Ovary (tissue), 9 donors: ENCODE results near the gene CBX6. TPM values are rescaled to one million over a fixed set of nuclear protein-coding genes. Genes with fewer than 3 reads are reported as not detected.
"Not testable (repeated sequence)": the region's sequence is repeated elsewhere in the genome, so short reads cannot be mapped to it uniquely, and the experiment has no call there.

Experiments used
- DNase-seq, 5 donors: peaks; one replicate each; pipeline ENCODE4 v3.0.0-alpha.2; 2019 to 2020
- H3K27ac ChIP-seq, 2 donors: fragments of 200-600 bp; one replicate each; pipeline versions ENCODE4 v1.5.1 to v1.8.0; 2019 to 2022
- H3K27me3 ChIP-seq: fragments of 200-600 bp; one replicate; pipeline ENCODE4 v1.8.0; 2022
- H3K36me3 ChIP-seq: fragments of 200-600 bp; sonication (generic); one replicate; pipeline ENCODE4 v1.5.1; 2019
- H3K4me1 ChIP-seq: one replicate; pipeline ENCODE4 v1.8.1; 2013; ENCODE audit warnings: mild to moderate bottlenecking, moderate library complexity; ENCODE audit not compliant: insufficient read depth
- H3K4me3 ChIP-seq: fragments of 200-600 bp; sonication (generic); one replicate; pipeline ENCODE4 v1.5.1; 2017
- H3K9me3 ChIP-seq, 2 donors: fragments of 200-600 bp in 1 of 2; sonication (generic) in 1 of 2; one replicate each; pipeline versions ENCODE4 v1.5.1 to v1.8.1; 2013 to 2019; ENCODE audit warnings: mild to moderate bottlenecking in 1 of 2, moderate library complexity in 1 of 2
- EP300 ChIP-seq: sonication (generic); formaldehyde crosslinking; IDR thresholded peaks from one replicate; pipeline ENCODE4 v1.6.1; 2017; ENCODE audit warnings: antibody characterized with exemption
- POLR2A ChIP-seq: fragments of 450-650 bp; IDR thresholded peaks from one replicate; pipeline ENCODE4 v1.6.1; 2017; ENCODE audit warnings: antibody characterized with exemption, mild to moderate bottlenecking, moderate library complexity
- WGBS, 3 donors: extraction: QIAGEN DNeasy Blood & Tissue Kit in 1 of 3; methylation state at CpG; one replicate each; pipeline versions ENCODE4 v1.1.5 to v1.1.7; 2013 to 2017; 5-methylcytosine and 5-hydroxymethylcytosine counted together
- intact Hi-C, 4 donors: fragments of 100-400 bp; cut with DNase I; formaldehyde crosslinking; loops; one replicate each; pipeline versions ENCODE4 v1.11.0 to v1.15.1; 2022 to 2023
- polyA plus RNA-seq, 2 donors: library from polyadenylated mRNA; stranded (reverse); fragments of 200-250 nt in 1 of 2; fragments of 350-450 nt in 1 of 2; fragmentation: Illumina TruSeq in 1 of 2; extraction: RNeasy Lipid Tissue Mini Kit (QIAGEN cat#74804) in 1 of 2; gene quantifications; one replicate each; pipeline ENCODE4 v1.2.3, GENCODE V29; 2013 to 2014
- total RNA-seq, 7 donors: library from RNA; depleted of rRNA in 2 of 7; stranded (reverse); fragments of >200 nt in 2 of 7; fragmentation: NEBNext Ultra II Directional in 3 of 7; extraction: Animal tissue kit (Norgen Biotek cat#: 25700) in 3 of 7; gene quantifications; one replicate each; pipeline versions ENCODE4 v1.1.0 to v1.2.4, GENCODE V29; 2016 to 2023
- TF ChIP-seq, protein P1 (sequence below), 3 donors: fragments of 450-650 bp in 2 of 3; fragments of 200-600 bp in 1 of 3; IDR thresholded peaks; one replicate each; pipeline versions ENCODE4 v1.5.1 to v1.8.0; 2016 to 2022; ENCODE audit warnings: antibody characterized with exemption in 3 of 3, mild to moderate bottlenecking in 1 of 3
- donor health status: DM: no; HTN: no; CAD: no; lungs with moderate emphysema.
- donor health status: DM: no; HTN: no; CAD: no.
- donor health status: Bipolar disorder and iron deficiency.
- donor health status: DM: yes; HTN: yes; CAD: no.
- donor health status: DM: no; HTN: no; CAD: no.
- donor health status: DM: yes; HTN: yes; CAD: no.

CBX6 gene
- total and polyA plus RNA-seq, 9 donors: 22.6 to 175 (median 115) TPM

- no peaks in the 10 kb centered on the region for H3K36me3 ChIP-seq
- WGBS, 3 donors: 30 to 42% (median 41%) methylated on average over 1 of the region's 1 CpG
- no peaks in the 10 kb centered on the region for H3K9me3 ChIP-seq
- H3K4me1 ChIP-seq: no peaks in the 10 kb centered on the region
- H3K4me3 ChIP-seq: no peak overlapping the region
- intact Hi-C loops: no loop called here
- no peak for DNase-seq
- no peaks in the 10 kb centered on the region for H3K27me3 ChIP-seq
- TF ChIP-seq, protein P1, sequence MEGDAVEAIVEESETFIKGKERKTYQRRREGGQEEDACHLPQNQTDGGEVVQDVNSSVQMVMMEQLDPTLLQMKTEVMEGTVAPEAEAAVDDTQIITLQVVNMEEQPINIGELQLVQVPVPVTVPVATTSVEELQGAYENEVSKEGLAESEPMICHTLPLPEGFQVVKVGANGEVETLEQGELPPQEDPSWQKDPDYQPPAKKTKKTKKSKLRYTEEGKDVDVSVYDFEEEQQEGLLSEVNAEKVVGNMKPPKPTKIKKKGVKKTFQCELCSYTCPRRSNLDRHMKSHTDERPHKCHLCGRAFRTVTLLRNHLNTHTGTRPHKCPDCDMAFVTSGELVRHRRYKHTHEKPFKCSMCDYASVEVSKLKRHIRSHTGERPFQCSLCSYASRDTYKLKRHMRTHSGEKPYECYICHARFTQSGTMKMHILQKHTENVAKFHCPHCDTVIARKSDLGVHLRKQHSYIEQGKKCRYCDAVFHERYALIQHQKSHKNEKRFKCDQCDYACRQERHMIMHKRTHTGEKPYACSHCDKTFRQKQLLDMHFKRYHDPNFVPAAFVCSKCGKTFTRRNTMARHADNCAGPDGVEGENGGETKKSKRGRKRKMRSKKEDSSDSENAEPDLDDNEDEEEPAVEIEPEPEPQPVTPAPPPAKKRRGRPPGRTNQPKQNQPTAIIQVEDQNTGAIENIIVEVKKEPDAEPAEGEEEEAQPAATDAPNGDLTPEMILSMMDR (IDR thresholded peaks at IDR 0.05): no peak
- no peak for TF ChIP-seq EP300
- no peak for TF ChIP-seq POLR2A
- no peak overlapping the region for H3K27ac ChIP-seq
These were observed 39.4 kb upstream of the CBX6 start for GRCh38 chr22:38911434-38911833.

DNA sequence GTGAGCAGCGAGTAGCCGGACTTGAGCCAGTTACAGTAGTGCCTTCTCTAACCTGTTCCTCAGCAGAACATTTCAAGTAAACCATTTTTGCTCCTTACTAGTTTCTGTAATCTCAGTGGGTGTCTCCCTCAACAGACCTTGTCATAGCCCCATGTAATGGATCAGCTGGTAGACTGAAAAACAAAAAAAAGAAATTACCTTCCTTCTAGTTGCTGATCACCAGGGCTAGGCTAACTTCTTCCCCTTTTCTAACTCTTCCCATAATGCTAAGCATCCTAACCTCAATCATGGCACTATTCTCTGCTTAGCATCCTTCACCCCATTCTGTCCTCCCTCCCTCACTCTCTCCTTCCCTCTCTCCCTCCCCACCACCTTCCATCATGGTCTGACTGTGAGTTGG is 35.8 kb upstream of the CBX6 start:
- no peak overlapping the region for H3K27ac ChIP-seq
- H3K36me3 ChIP-seq: no peaks in the 10 kb centered on the region
- TF ChIP-seq, protein P1 (IDR thresholded peaks at IDR 0.05): no peak
- TF ChIP-seq EP300: no peak
- TF ChIP-seq POLR2A: no peak
- H3K4me1 ChIP-seq: no peaks in the 10 kb centered on the region
- no peak for DNase-seq
- intact Hi-C loops: no loop called here
- H3K9me3 ChIP-seq: no peaks in the 10 kb centered on the region
- no peaks in the 10 kb centered on the region for H3K27me3 ChIP-seq
- H3K4me3 ChIP-seq: no peak overlapping the region
- WGBS, 3 donors: 69 to 77% (median 69%) methylated on average over 2 of the region's 2 CpGs

DNA sequence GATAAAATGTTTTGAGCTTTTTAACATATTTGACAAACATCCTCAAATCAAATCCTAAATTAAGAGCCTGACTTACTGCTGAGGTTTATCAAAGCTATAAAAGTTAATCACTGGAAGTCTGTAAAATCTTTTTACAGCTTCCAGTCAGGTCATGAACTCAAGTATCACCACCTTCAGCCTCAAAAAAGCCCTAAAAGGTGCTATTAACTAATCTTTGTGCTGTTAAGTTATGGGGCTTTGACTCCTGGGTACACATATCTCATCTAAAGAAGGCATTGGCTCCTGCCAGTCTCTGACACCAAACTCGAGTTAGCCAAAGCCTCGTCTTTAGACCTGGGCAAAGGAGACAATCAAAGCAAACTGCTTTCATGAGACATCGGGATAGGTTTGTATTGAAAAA is 34.0 kb upstream of the CBX6 start:
- no peaks in the 10 kb centered on the region for H3K4me1 ChIP-seq
- TF ChIP-seq, protein P1 (IDR thresholded peaks at IDR 0.05): no peak
- no peak for TF ChIP-seq POLR2A
- TF ChIP-seq EP300: no peak
- intact Hi-C loops: no loop called here
- H3K4me3 ChIP-seq: no peak overlapping the region
- no peak overlapping the region for H3K27ac ChIP-seq
- no peaks in the 10 kb centered on the region for H3K36me3 ChIP-seq
- no peak for DNase-seq
- WGBS, 3 donors: 84 to 88% (median 87%) methylated on average over 3 of the region's 3 CpGs
- H3K9me3 ChIP-seq: no peaks in the 10 kb centered on the region
- no peaks in the 10 kb centered on the region for H3K27me3 ChIP-seq

DNA sequence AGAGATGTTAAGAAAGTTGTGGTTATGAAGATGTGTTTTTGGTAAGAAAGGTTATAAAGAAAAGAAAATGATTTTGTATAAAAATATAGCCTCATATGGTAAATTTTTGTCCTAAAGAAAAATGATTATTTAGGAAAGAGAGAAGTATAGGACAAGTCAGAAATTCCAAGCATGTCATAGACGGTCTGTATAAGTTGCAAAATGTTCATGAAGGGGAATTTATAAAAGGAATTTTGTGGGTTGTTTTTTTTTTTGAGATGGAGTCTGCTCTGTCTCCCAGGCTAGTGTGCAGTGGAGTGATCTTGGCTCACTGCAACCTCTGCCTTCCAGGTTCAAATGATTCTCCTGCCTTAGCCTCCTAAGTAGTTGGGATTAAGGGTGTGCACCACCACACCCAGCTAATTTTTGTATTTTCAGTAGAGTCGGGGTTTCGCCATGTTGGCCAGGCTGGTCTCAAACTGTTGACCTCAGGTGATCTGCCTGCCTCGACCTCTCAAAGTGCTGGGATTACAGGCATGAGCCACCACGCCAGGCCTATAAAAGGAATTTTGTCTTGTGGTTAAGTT is 32.1 kb upstream of the CBX6 start:
- intact Hi-C loops, H3K4me1 ChIP-seq, H3K36me3 ChIP-seq, H3K4me3 ChIP-seq, H3K9me3 ChIP-seq, H3K27me3 ChIP-seq, DNase-seq, H3K27ac ChIP-seq: not testable (repeated sequence)
- WGBS, 3 donors: 67 to 72% (median 72%) methylated on average over 5 of the region's 5 CpGs

DNA sequence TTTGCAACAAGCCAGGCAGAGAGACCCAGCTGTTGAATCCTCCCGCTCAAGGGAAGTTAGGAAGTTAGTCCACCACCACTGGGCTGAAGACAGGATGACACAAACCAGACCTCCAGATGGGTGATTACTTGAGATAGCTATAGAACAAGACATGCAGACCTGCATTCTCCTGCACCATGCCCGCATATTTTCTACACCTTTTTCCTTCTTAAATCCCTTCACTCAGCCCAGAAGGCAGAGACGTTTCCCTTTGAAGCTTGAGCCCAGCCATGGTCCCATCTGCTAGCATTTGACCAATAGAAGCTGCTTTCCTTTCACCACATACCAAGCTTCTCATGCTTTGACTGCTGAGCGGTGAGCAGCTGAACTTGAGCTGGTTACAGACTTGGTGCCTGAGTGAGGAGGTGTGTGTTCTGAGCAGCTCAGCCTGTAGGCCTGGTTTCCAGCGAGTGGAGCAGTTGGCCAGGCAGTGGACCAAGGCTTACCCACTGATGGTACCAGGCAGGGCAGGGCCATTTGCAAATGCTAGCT is 29.2 kb upstream of the CBX6 start:
- TF ChIP-seq POLR2A (no peak), EP300 (no peak)
- TF ChIP-seq, protein P1 (IDR thresholded peaks at IDR 0.05): no peak
- 52 to 67% (median 61%) methylated on average over 4 to 5 of the region's 5 CpGs for WGBS, 3 donors
- H3K4me3 ChIP-seq: no peak overlapping the region
- H3K36me3 ChIP-seq: no peaks in the 10 kb centered on the region
- H3K27ac ChIP-seq: no peak overlapping the region
- no peaks in the 10 kb centered on the region for H3K9me3 ChIP-seq
- no peaks in the 10 kb centered on the region for H3K27me3 ChIP-seq
- no peaks in the 10 kb centered on the region for H3K4me1 ChIP-seq
- DNase-seq: no peak
- intact Hi-C loops: no loop called here
